Endothelial cell of umbilical vein (primary cell): ENCODE measurements around the gene CMTM6. TPM values are rescaled to one million over a fixed set of nuclear protein-coding genes. Genes with fewer than 3 reads are reported as not detected.

ENCODE experiments used
- BruUV-seq: library from RNA; stranded (reverse); fragments of 400-500 nt; replicated peaks from 2 replicates; lab custom pipeline; 2021; lab: Mats Ljungman, UMichigan
- CTCF ChIA-PET: fragments of 300-600, 350-600 bp; sonication (Branson Sonifier 250); formaldehyde crosslinking; loops from one replicate; lab custom pipeline; 2021; ENCODE audit warnings: antibody characterized with exemption, inconsistent platforms; lab: Charles Lee
- POLR2A ChIA-PET: fragments of 300-600, 350-600 bp; sonication (Branson Sonifier 250); formaldehyde crosslinking; loops from one replicate; lab custom pipeline; 2021; ENCODE audit warnings: antibody characterized with exemption, inconsistent platforms; lab: Charles Lee
- DNase-seq: peaks from one replicate; pipeline ENCODE4 v3.0.0-alpha.2; 2011; ENCODE audit warnings: low read depth, low spot score
- FAIRE-seq: peaks from 2 replicates; lab custom pipeline; 2011; peaks lifted over from hg19 to GRCh38; lab: Jason Lieb, UNC
- H2AFZ ChIP-seq: 2 replicates; pipeline ENCODE4 v1.6.0; 2012; ENCODE audit warnings: low read depth, low read length, control low read depth, inconsistent platforms
- H3K27ac ChIP-seq: 2 replicates; pipeline ENCODE4 v1.5.1; 2011; ENCODE audit warnings: low read depth, mild to moderate bottlenecking, control low read depth, low read length, moderate library complexity; ENCODE audit not compliant: insufficient read depth
- H3K27me3 ChIP-seq, 2 experiments: 2 replicates each; pipeline versions ENCODE4 v1.6.0 to v1.6.1; 2011; ENCODE audit warnings: low read length in 2 of 2, mixed read lengths in 1 of 2; ENCODE audit not compliant: control insufficient read depth in 2 of 2, insufficient read depth in 2 of 2
- H3K36me3 ChIP-seq, 2 experiments: 2 replicates in 1 of 2; 3 replicates in 1 of 2; pipeline ENCODE4 v1.5.1; 2011; ENCODE audit warnings: low read length in 2 of 2, mild to moderate bottlenecking in 1 of 2, moderate library complexity in 1 of 2; ENCODE audit not compliant: control insufficient read depth in 2 of 2, insufficient read depth in 2 of 2; ENCODE audit errors: extremely low read depth in 1 of 2
- H3K4me1 ChIP-seq: 3 replicates; pipeline ENCODE4 v1.5.1; 2011; ENCODE audit warnings: mild to moderate bottlenecking, low read length; ENCODE audit not compliant: control insufficient read depth, insufficient read depth; ENCODE audit errors: extremely low read depth
- H3K4me2 ChIP-seq: 2 replicates; pipeline ENCODE4 v1.6.1; 2011; ENCODE audit warnings: low read length, control low read depth, mixed read lengths; ENCODE audit not compliant: insufficient read depth
- H3K4me3 ChIP-seq, 3 experiments: fragments of 200-600 bp in 1 of 3; sonication (generic), shearing (Covaris generic) in 1 of 3; replicated peaks in 1 of 3; 2 replicates each; pipeline ENCODE4 v1.5.1; 2011 to 2016; ENCODE audit warnings: control low read depth in 3 of 3, low read length in 3 of 3, mild to moderate bottlenecking in 2 of 3, inconsistent platforms in 1 of 3, low read depth in 1 of 3, moderate library complexity in 1 of 3; ENCODE audit not compliant: insufficient read depth in 1 of 3
- H3K79me2 ChIP-seq: 2 replicates; pipeline ENCODE4 v1.6.0; 2012; ENCODE audit warnings: low read length, inconsistent platforms; ENCODE audit not compliant: control insufficient read depth, insufficient read depth
- H3K9ac ChIP-seq: replicated peaks from 2 replicates; pipeline ENCODE3; 2011; ENCODE audit warnings: low read length, control low read depth; ENCODE audit not compliant: insufficient read depth; ENCODE audit errors: extremely low read depth
- H3K9me1 ChIP-seq: replicated peaks from 3 replicates; pipeline ENCODE4 v1.6.0; 2011; ENCODE audit warnings: mild to moderate bottlenecking, low read length; ENCODE audit not compliant: control insufficient read depth, insufficient read depth; ENCODE audit errors: extremely low read depth
- H3K9me3 ChIP-seq: replicated peaks from 2 replicates; pipeline ENCODE4 v1.5.1; 2012; ENCODE audit warnings: low read length, inconsistent platforms; ENCODE audit not compliant: control insufficient read depth, insufficient read depth
- H4K20me1 ChIP-seq: replicated peaks from 2 replicates; pipeline ENCODE3; 2011; ENCODE audit warnings: mild to moderate bottlenecking, low read length; ENCODE audit not compliant: control insufficient read depth, insufficient read depth; ENCODE audit errors: extremely low read depth
- EZH2 ChIP-seq: IDR thresholded peaks from 2 replicates; pipeline ENCODE4 v1.6.1; 2012; ENCODE audit warnings: borderline replicate concordance, low read depth, mild to moderate bottlenecking, moderate library complexity, low read length, inconsistent platforms; ENCODE audit not compliant: severe bottlenecking
- FOS ChIP-seq: IDR thresholded peaks from 2 replicates; pipeline ENCODE4 v1.6.1; 2011; ENCODE audit warnings: mild to moderate bottlenecking, low read length, moderate library complexity, borderline replicate concordance; ENCODE audit not compliant: insufficient read depth
- GATA2 ChIP-seq: IDR thresholded peaks from 2 replicates; pipeline ENCODE4 v1.7.0; 2011; ENCODE audit warnings: low read depth, mild to moderate bottlenecking, moderate library complexity, mixed read lengths, low read length; ENCODE audit not compliant: insufficient read length, insufficient read depth
- JUN ChIP-seq: IDR thresholded peaks from 2 replicates; pipeline ENCODE4 v1.6.1; 2011; ENCODE audit warnings: borderline replicate concordance, low read depth; ENCODE audit not compliant: insufficient read length, insufficient read depth
- MAX ChIP-seq: IDR thresholded peaks from 2 replicates; pipeline ENCODE4 v1.6.1; 2011; ENCODE audit not compliant: insufficient read depth, insufficient read length
- MYC ChIP-seq: IDR thresholded peaks from one replicate; pipeline ENCODE4 v1.6.1; 2011; ENCODE audit warnings: mild to moderate bottlenecking, low read depth, low read length
- POLR2A ChIP-seq: IDR thresholded peaks from 2 replicates; pipeline ENCODE4 v1.6.1; 2012; ENCODE audit warnings: low read depth, mild to moderate bottlenecking, control low read depth, low read length
- POLR2AphosphoS5 ChIP-seq: IDR thresholded peaks from 2 replicates; pipeline ENCODE4 v1.6.1; 2012; ENCODE audit warnings: low read depth, mild to moderate bottlenecking, control low read depth, low read length, moderate library complexity; ENCODE audit not compliant: insufficient read depth
- dilution Hi-C: fragments of 300-500 bp; cut with MboI; formaldehyde crosslinking; loops from one replicate; pipeline ENCODE4 v1.15.0; 2019; ENCODE audit warnings: low sequenced_read_pairs; ENCODE audit not compliant: extremely low pct_ligation_motif_present
- intact Hi-C: fragments of 100-400 bp; cut with micrococcal nuclease; formaldehyde crosslinking; loops from one replicate; pipeline ENCODE4 v1.10.0; 2022
- polyA plus RNA-seq, 4 experiments: library from polyadenylated mRNA; depleted of rRNA in 3 of 4; stranded (reverse) in 3 of 4; unstranded in 1 of 4; fragments of >200 nt; gene quantifications; 2 replicates each; pipeline versions ENCODE4 v1.2.1 to v1.2.3, GENCODE V29; 2011 to 2012; ENCODE audit warnings: missing spikeins in 1 of 4
- total RNA-seq: library from RNA; stranded (reverse); gene quantifications from 2 replicates; pipeline ENCODE4 v1.2.3, GENCODE V29; 2021
- TF ChIP-seq, protein P1 (sequence below), 2 donors: IDR thresholded peaks; 1 replicate in 1 of 2; 2 replicates in 1 of 2; pipeline ENCODE4 v1.5.1; 2011; ENCODE audit warnings: low read length in 2 of 2, mild to moderate bottlenecking in 2 of 2, moderate library complexity in 2 of 2, control low read depth in 1 of 2, inconsistent platforms in 1 of 2, low read depth in 1 of 2; ENCODE audit not compliant: insufficient read depth in 1 of 2; ENCODE audit errors: extremely low read depth in 1 of 2

The CMTM6 gene
- total and polyA plus RNA-seq, 2 donors (not counting 3 experiments of a cell fraction or from before 2014, with no cell fraction given): 38.0 to 56.3 TPM

DNA sequence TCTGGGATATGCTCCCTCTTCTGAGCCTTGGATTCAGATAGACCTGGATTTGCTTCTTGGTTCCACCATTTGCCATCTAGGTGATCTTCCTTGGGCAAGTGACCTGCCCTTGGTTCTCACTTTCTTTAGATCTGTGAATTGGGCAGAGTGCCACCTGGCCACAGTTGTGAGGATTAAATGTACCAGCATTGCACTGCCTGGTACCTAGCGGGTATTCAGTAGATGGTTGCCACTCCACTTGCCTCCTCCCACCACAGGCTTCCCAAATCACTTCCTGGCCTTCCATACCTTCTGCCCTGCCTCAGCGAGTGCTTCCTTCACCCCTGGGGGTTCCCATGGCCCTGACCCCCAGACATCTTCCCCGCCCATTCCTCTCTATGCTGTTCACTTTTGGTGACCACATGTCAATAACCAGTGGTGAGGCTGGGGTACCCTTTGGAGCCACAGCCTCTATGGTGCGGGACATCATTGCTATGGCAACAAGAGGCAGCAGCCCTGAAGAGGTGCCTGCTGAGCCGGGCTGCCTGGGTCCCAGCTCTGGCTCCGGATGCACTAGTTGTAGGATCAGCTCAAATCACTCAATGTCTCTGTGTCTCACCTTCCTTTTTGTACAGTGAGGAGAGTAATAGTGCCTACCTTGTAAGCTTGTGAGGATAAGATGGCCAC, 70.5 kb downstream of the CMTM6 start:
- DNase-seq (no peak), FAIRE-seq (no peak)
- TF ChIP-seq JUN (no peak), FOS (no peak), POLR2A (no peak), MAX (no peak), MYC (no peak), GATA2 (no peak), EZH2 (no peak), POLR2AphosphoS5 (no peak)
- TF ChIP-seq, protein P1, sequence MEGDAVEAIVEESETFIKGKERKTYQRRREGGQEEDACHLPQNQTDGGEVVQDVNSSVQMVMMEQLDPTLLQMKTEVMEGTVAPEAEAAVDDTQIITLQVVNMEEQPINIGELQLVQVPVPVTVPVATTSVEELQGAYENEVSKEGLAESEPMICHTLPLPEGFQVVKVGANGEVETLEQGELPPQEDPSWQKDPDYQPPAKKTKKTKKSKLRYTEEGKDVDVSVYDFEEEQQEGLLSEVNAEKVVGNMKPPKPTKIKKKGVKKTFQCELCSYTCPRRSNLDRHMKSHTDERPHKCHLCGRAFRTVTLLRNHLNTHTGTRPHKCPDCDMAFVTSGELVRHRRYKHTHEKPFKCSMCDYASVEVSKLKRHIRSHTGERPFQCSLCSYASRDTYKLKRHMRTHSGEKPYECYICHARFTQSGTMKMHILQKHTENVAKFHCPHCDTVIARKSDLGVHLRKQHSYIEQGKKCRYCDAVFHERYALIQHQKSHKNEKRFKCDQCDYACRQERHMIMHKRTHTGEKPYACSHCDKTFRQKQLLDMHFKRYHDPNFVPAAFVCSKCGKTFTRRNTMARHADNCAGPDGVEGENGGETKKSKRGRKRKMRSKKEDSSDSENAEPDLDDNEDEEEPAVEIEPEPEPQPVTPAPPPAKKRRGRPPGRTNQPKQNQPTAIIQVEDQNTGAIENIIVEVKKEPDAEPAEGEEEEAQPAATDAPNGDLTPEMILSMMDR (IDR thresholded peaks at IDR 0.05; ENCODE audit: extremely low read depth in 1 of 2, insufficient read depth in 1 of 2, low read depth in 1 of 2, low read length in 2 of 2): no peak
- intact Hi-C loops: no loop called here
- Histone ChIP-seq H3K27me3 (no peaks in the 10 kb centered on the region), H2AFZ (no peak overlapping the region), H3K4me2 (no peak overlapping the region), H3K36me3 (no peaks in the 10 kb centered on the region), H3K4me3 (no peak overlapping the region), H3K9me3 (no peaks in the 10 kb centered on the region), H3K9me1 (no peaks in the 10 kb centered on the region), H3K4me1 (no peaks in the 10 kb centered on the region), H3K9ac (no peak overlapping the region), H4K20me1 (no peaks in the 10 kb centered on the region), H3K79me2 (peaks cover 42% of the 10 kb centered on the region), H3K27ac (no peak overlapping the region)
- BruUV-seq: no TSS peak
- ChIA-PET CTCF (interaction anchor here (1.2 to 2.7 kb wide), 2 partner anchors 10 to 36 kb away, joined by 3 to 10 read pairs; no protein-coding TSS in a partner anchor), POLR2A (no interaction called here)
- dilution Hi-C loops: no loop called here
